ENCODE results near the gene TMEM232. TPM values are rescaled to one million over a fixed set of nuclear protein-coding genes. Genes with fewer than 3 reads are reported as not detected.

The TMEM232 gene
- total and polyA plus RNA-seq, 8 donors = 1.2 to 8.8 (median 5.2) TPM; not detected in 3

- Histone ChIP-seq H3K4me1 (no peaks in the 10 kb centered on the region), H3K4me3 (no peak overlapping the region), H3K9me3 (no peaks in the 10 kb centered on the region), H3K27me3 (no peaks in the 10 kb centered on the region), H3K27ac (no peak overlapping the region), H3K36me3 (no peaks in the 10 kb centered on the region)
- DNase-seq = peak in 1 of 2 donors; percentile 2
- intact Hi-C loops (cut with DNase I; ENCODE audit: low total_unique reads) = no loop called here
- WGBS, 5 donors = 69 to 89% (median 80%) methylated on average over 2 of the region's 2 CpGs
- TF ChIP-seq CTCF (IDR thresholded peaks at IDR 0.05) = no peak
- no peak for TF ChIP-seq POLR2AphosphoS5 (IDR thresholded peaks at IDR 0.05)
- TF ChIP-seq EP300 (IDR thresholded peaks at IDR 0.05) = no peak
- TF ChIP-seq POLR2A (IDR thresholded peaks at IDR 0.05) = no peak
These were observed 312.6 kb downstream of the TMEM232 start for GRCh38 chr5:110413856-110414255.

- Histone ChIP-seq H3K9me3 (no peaks in the 10 kb centered on the region), H3K27ac (no peak overlapping the region), H3K4me3 (no peak overlapping the region), H3K4me1 (no peaks in the 10 kb centered on the region), H3K27me3 (no peaks in the 10 kb centered on the region), H3K36me3 (no peaks in the 10 kb centered on the region)
- DNase-seq = no peak
- 77 to 90% (median 85%) methylated on average over 3 of the region's 3 CpGs for WGBS, 5 donors
- TF ChIP-seq POLR2A (IDR thresholded peaks at IDR 0.05) = no peak
- intact Hi-C loops (cut with DNase I; ENCODE audit: low total_unique reads) = no loop called here
These were observed 316.9 kb downstream of the TMEM232 start for GRCh38 chr5:110409571-110409970.

GRCh38 chr5:110402562-110402961 is 323.9 kb downstream of the TMEM232 start:
- Histone ChIP-seq H3K9me3 (no peaks in the 10 kb centered on the region), H3K27ac (no peak overlapping the region), H3K27me3 (no peaks in the 10 kb centered on the region), H3K4me3 (no peak overlapping the region), H3K36me3 (no peaks in the 10 kb centered on the region), H3K4me1 (no peaks in the 10 kb centered on the region)
- DNase-seq = no peak
- TF ChIP-seq CTCF (IDR thresholded peaks at IDR 0.05) (no peak), POLR2A (IDR thresholded peaks at IDR 0.05) (peak in 1 of 4 donors; percentile 8), EP300 (IDR thresholded peaks at IDR 0.05) (no peak), POLR2AphosphoS5 (IDR thresholded peaks at IDR 0.05) (no peak)
- intact Hi-C loops (cut with DNase I; ENCODE audit: low total_unique reads) = no loop called here
- 16 to 63% (median 26%) methylated on average over 1 of the region's 1 CpG for WGBS, 5 donors

GRCh38 chr5:110401881-110402280 is 324.6 kb downstream of the TMEM232 start:
- H3K4me1 ChIP-seq = no peaks in the 10 kb centered on the region
- H3K27me3 ChIP-seq = no peaks in the 10 kb centered on the region
- intact Hi-C loops (cut with DNase I; ENCODE audit: low total_unique reads) = no loop called here
- H3K4me3 ChIP-seq = no peak overlapping the region
- no peaks in the 10 kb centered on the region for H3K9me3 ChIP-seq
- H3K27ac ChIP-seq = no peak overlapping the region
- no peak for DNase-seq
- no peaks in the 10 kb centered on the region for H3K36me3 ChIP-seq
- TF ChIP-seq POLR2AphosphoS5 (IDR thresholded peaks at IDR 0.05) (no peak), EP300 (IDR thresholded peaks at IDR 0.05) (no peak)
- WGBS, 5 donors = 63 to 73% (median 72%) methylated on average over 4 of the region's 4 CpGs

- Histone ChIP-seq H3K27me3 (no peaks in the 10 kb centered on the region), H3K36me3 (no peaks in the 10 kb centered on the region), H3K4me1 (no peaks in the 10 kb centered on the region), H3K9me3 (peaks cover 0 to 4% (median 0%) of the 10 kb centered on the region in 4 donors), H3K4me3 (no peak overlapping the region), H3K27ac (no peak overlapping the region)
- TF ChIP-seq EP300 (IDR thresholded peaks at IDR 0.05) = no peak
- no peak for TF ChIP-seq POLR2A (IDR thresholded peaks at IDR 0.05)
- no peak for TF ChIP-seq CTCF (IDR thresholded peaks at IDR 0.05)
- no peak for TF ChIP-seq POLR2AphosphoS5 (IDR thresholded peaks at IDR 0.05)
- intact Hi-C loops (cut with DNase I; ENCODE audit: low total_unique reads) = no loop called here
- no peak for DNase-seq
- 76 to 88% (median 80%) methylated on average over 2 of the region's 2 CpGs for WGBS, 5 donors
These were observed 327.5 kb downstream of the TMEM232 start for GRCh38 chr5:110398951-110399350.

Measured in stomach (tissue), 9 donors.